ENCODE measurements around the gene HSFX2. TPM values are rescaled to one million over a fixed set of nuclear protein-coding genes. Genes with fewer than 3 reads are reported as not detected.
"Not testable (repeated sequence)": the region's sequence is repeated elsewhere in the genome, so short reads cannot be mapped to it uniquely, and the experiment has no call there.

The HSFX2 gene
- polyA plus RNA-seq, 1 donor from 2014 or later = 1.3 TPM

DNA sequence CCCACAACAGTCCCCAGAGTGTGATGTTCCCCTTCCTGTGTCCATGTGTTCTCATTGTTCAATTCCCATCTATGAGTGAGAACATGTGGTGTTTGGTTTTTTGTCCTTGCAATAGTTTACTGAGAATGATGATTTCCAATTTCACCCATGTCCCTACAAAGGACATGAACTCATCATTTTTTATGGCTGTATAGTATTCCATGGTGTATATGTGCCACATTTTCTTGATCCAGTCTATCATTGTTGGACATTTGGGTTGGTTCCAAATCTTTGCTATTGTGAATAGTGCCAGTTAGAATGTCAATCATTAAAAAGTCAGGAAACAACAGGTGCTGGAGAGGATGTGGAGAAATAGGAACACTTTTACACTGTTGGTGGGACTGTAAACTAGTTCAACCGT is 24.5 kb upstream of the HSFX2 start:
- H3K4me2 ChIP-seq (ENCODE audit: low read length); H4K20me1 ChIP-seq (ENCODE audit: insufficient read depth); H3K9me2 ChIP-seq (ENCODE audit: insufficient read depth, low read length); H3K36me3 ChIP-seq (ENCODE audit: insufficient read depth, low read length); H3K9ac ChIP-seq (ENCODE audit: low read length); H3K27ac ChIP-seq (ENCODE audit: low read length); H3K79me2 ChIP-seq (replicated peaks; ENCODE audit: insufficient read depth, low read length); H3K4me3 ChIP-seq (ENCODE audit: low read length); H3K9me3 ChIP-seq (ENCODE audit: low read length); H3F3A ChIP-seq (ENCODE audit: insufficient read depth, low read length, poor library complexity, severe bottlenecking); H2AFZ ChIP-seq (ENCODE audit: low read depth, low read length); H3K27me3 ChIP-seq (ENCODE audit: insufficient read depth, low read depth, low read length): not testable (repeated sequence)

DNA sequence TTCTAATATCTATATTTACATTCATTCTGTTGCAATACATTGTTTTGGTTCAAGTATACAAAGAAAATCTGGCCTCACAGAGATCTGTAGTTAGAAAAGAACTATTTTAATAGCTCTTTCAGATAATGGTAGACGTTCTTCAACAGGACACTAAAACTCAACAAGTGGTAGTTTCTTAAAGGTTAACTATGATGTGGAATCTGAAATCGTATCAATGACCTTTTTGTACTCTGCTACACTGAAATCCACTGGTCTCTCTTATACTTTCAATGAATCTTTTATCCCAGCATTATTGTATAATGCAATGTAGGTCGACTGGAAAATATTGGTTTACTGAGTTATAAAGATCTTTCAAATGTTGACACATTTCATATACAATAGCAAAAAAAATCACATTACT is 23.8 kb upstream of the HSFX2 start:
- Histone ChIP-seq H3K9me2 (ENCODE audit: insufficient read depth, low read length) (no peaks in the 10 kb centered on the region), H3K9me3 (ENCODE audit: low read length) (no peaks in the 10 kb centered on the region), H3K27me3 (ENCODE audit: insufficient read depth, low read depth, low read length) (no peaks in the 10 kb centered on the region), H3F3A (ENCODE audit: insufficient read depth, low read length, poor library complexity, severe bottlenecking) (no peaks in the 10 kb centered on the region), H3K4me2 (ENCODE audit: low read length) (no peak overlapping the region), H3K36me3 (ENCODE audit: insufficient read depth, low read length) (no peaks in the 10 kb centered on the region), H3K4me3 (ENCODE audit: low read length) (no peak overlapping the region), H3K27ac (ENCODE audit: low read length) (no peak overlapping the region), H3K9ac (ENCODE audit: low read length) (no peak overlapping the region), H2AFZ (ENCODE audit: low read depth, low read length) (no peak overlapping the region), H3K79me2 (replicated peaks; ENCODE audit: insufficient read depth, low read length) (no peaks in the 10 kb centered on the region), H4K20me1 (ENCODE audit: insufficient read depth) (no peaks in the 10 kb centered on the region)
- no peak for TF ChIP-seq EP300 (conservative IDR thresholded peaks at IDR 0.05; ENCODE audit: poor library complexity, severe bottlenecking)
- TF ChIP-seq RAD21 (conservative IDR thresholded peaks at IDR 0.05) = no peak
- TF ChIP-seq SMC3 (conservative IDR thresholded peaks at IDR 0.05; ENCODE audit: poor library complexity) = no peak
- no peak for TF ChIP-seq MXI1 (conservative IDR thresholded peaks at IDR 0.05; ENCODE audit: poor library complexity, severe bottlenecking)
- TF ChIP-seq, protein P1, sequence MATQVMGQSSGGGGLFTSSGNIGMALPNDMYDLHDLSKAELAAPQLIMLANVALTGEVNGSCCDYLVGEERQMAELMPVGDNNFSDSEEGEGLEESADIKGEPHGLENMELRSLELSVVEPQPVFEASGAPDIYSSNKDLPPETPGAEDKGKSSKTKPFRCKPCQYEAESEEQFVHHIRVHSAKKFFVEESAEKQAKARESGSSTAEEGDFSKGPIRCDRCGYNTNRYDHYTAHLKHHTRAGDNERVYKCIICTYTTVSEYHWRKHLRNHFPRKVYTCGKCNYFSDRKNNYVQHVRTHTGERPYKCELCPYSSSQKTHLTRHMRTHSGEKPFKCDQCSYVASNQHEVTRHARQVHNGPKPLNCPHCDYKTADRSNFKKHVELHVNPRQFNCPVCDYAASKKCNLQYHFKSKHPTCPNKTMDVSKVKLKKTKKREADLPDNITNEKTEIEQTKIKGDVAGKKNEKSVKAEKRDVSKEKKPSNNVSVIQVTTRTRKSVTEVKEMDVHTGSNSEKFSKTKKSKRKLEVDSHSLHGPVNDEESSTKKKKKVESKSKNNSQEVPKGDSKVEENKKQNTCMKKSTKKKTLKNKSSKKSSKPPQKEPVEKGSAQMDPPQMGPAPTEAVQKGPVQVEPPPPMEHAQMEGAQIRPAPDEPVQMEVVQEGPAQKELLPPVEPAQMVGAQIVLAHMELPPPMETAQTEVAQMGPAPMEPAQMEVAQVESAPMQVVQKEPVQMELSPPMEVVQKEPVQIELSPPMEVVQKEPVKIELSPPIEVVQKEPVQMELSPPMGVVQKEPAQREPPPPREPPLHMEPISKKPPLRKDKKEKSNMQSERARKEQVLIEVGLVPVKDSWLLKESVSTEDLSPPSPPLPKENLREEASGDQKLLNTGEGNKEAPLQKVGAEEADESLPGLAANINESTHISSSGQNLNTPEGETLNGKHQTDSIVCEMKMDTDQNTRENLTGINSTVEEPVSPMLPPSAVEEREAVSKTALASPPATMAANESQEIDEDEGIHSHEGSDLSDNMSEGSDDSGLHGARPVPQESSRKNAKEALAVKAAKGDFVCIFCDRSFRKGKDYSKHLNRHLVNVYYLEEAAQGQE (IDR thresholded peaks at IDR 0.05; ENCODE audit: borderline replicate concordance) = no peak
- TF ChIP-seq TAF1 (IDR thresholded peaks at IDR 0.05; ENCODE audit: low read depth) = no peak
- TF ChIP-seq, protein P2, sequence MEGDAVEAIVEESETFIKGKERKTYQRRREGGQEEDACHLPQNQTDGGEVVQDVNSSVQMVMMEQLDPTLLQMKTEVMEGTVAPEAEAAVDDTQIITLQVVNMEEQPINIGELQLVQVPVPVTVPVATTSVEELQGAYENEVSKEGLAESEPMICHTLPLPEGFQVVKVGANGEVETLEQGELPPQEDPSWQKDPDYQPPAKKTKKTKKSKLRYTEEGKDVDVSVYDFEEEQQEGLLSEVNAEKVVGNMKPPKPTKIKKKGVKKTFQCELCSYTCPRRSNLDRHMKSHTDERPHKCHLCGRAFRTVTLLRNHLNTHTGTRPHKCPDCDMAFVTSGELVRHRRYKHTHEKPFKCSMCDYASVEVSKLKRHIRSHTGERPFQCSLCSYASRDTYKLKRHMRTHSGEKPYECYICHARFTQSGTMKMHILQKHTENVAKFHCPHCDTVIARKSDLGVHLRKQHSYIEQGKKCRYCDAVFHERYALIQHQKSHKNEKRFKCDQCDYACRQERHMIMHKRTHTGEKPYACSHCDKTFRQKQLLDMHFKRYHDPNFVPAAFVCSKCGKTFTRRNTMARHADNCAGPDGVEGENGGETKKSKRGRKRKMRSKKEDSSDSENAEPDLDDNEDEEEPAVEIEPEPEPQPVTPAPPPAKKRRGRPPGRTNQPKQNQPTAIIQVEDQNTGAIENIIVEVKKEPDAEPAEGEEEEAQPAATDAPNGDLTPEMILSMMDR (IDR thresholded peaks at IDR 0.05; ENCODE audit: poor library complexity, severe bottlenecking) = no peak
- no peak for TF ChIP-seq POLR2AphosphoS5 (IDR thresholded peaks at IDR 0.05)
- TF ChIP-seq EZH2 (IDR thresholded peaks at IDR 0.05; ENCODE audit: borderline replicate concordance, insufficient read depth, low read length, poor library complexity, severe bottlenecking) = no peak

DNA sequence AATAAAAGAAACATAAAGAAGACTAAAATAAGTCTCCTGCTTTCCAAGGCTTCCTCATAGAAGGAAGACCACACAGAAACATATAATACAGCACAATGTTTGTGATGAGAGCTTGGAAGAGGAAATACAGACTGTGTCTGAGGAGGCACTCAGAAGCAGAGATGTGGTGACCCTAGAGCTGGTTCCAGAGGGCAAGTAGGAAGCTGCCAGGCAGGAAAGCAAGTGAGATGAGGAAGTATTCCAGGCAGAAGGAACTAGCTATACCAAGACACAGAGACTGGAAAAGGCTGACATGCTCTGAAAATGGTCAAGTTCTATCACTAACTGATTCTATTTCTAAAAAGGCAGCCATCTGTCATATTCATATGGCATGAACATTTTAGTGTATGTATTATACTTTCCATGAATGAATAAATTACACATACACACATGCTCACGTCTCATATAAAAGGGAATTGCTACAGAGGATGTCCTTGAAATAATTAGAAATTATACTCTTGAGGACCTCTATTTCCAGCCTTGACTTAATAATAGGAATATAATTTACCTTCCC is 16.6 kb upstream of the HSFX2 start:
- no peaks in the 10 kb centered on the region for H3K36me3 ChIP-seq (ENCODE audit: insufficient read depth, low read length)
- H3K27ac ChIP-seq (ENCODE audit: low read length) = no peak overlapping the region
- no peak overlapping the region for H2AFZ ChIP-seq (ENCODE audit: low read depth, low read length)
- H3K27me3 ChIP-seq (ENCODE audit: insufficient read depth, low read depth, low read length) = no peaks in the 10 kb centered on the region
- no peak overlapping the region for H3K4me2 ChIP-seq (ENCODE audit: low read length)
- no peaks in the 10 kb centered on the region for H3K9me3 ChIP-seq (ENCODE audit: low read length)
- TF ChIP-seq, protein P2 (IDR thresholded peaks at IDR 0.05; ENCODE audit: poor library complexity, severe bottlenecking) = no peak
- TF ChIP-seq, protein P1 (IDR thresholded peaks at IDR 0.05; ENCODE audit: borderline replicate concordance) = no peak
- TF ChIP-seq EZH2 (IDR thresholded peaks at IDR 0.05; ENCODE audit: borderline replicate concordance, insufficient read depth, low read length, poor library complexity, severe bottlenecking) (no peak), RAD21 (conservative IDR thresholded peaks at IDR 0.05) (no peak), MXI1 (conservative IDR thresholded peaks at IDR 0.05; ENCODE audit: poor library complexity, severe bottlenecking) (no peak), SMC3 (conservative IDR thresholded peaks at IDR 0.05; ENCODE audit: poor library complexity) (no peak), EP300 (conservative IDR thresholded peaks at IDR 0.05; ENCODE audit: poor library complexity, severe bottlenecking) (no peak)
- no peak overlapping the region for H3K4me3 ChIP-seq (ENCODE audit: low read length)
- no peaks in the 10 kb centered on the region for H3K79me2 ChIP-seq (replicated peaks; ENCODE audit: insufficient read depth, low read length)
- H4K20me1 ChIP-seq (ENCODE audit: insufficient read depth) = no peaks in the 10 kb centered on the region
- no peaks in the 10 kb centered on the region for H3K9me2 ChIP-seq (ENCODE audit: insufficient read depth, low read length)
- no peaks in the 10 kb centered on the region for H3F3A ChIP-seq (ENCODE audit: insufficient read depth, low read length, poor library complexity, severe bottlenecking)
- H3K9ac ChIP-seq (ENCODE audit: low read length) = no peak overlapping the region
